HG03025 (cell line): Measurements from ENCODE around the gene CLSTN2.

Source experiments
- ATAC-seq: cut with Tn5 transposase; IDR thresholded peaks from one replicate; pipeline ENCODE4 v1.9.1; 2021; ENCODE audit warnings: mild to moderate bottlenecking, moderate library complexity; ENCODE audit not compliant: unreplicated experiment, low FRiP score

CLSTN2 gene

GRCh38 chr3:140559546-140559945 lies 624.6 kb downstream of the CLSTN2 start:
- no peak for ATAC-seq

- ATAC-seq, result no peak
Observed at GRCh38 chr3:140563206-140563760, 628.3 kb downstream of the CLSTN2 start.

- no peak for ATAC-seq
Observed at GRCh38 chr3:140568131-140568530, 633.1 kb downstream of the CLSTN2 start.

GRCh38 chr3:140568842-140569520 lies 634.0 kb downstream of the CLSTN2 start:
- no peak for ATAC-seq

GRCh38 chr3:140570602-140571001 lies 635.6 kb downstream of the CLSTN2 start:
- no peak for ATAC-seq

GRCh38 chr3:140571836-140572235 lies 636.9 kb downstream of the CLSTN2 start:
- no peak for ATAC-seq

GRCh38 chr3:140572334-140572733 lies 637.3 kb downstream of the CLSTN2 start:
- no peak for ATAC-seq

GRCh38 chr3:140573011-140573410 lies 638.0 kb downstream of the CLSTN2 start:
- ATAC-seq, result no peak

GRCh38 chr3:140574375-140574774 lies 639.4 kb downstream of the CLSTN2 start:
- ATAC-seq, result no peak

GRCh38 chr3:140576449-140576848 lies 641.5 kb downstream of the CLSTN2 start:
- ATAC-seq, result no peak

GRCh38 chr3:140577911-140578310 lies 642.9 kb downstream of the CLSTN2 start:
- no peak for ATAC-seq

GRCh38 chr3:140579260-140579659 lies 644.3 kb downstream of the CLSTN2 start:
- ATAC-seq, result no peak

GRCh38 chr3:140580746-140581145 lies 645.8 kb downstream of the CLSTN2 start:
- no peak for ATAC-seq

GRCh38 chr3:140584549-140584948 lies 649.6 kb downstream of the CLSTN2 start:
- ATAC-seq, result no peak

GRCh38 chr3:140585828-140586227 lies 650.8 kb downstream of the CLSTN2 start:
- ATAC-seq, result no peak

GRCh38 chr3:140586311-140586710 lies 651.3 kb downstream of the CLSTN2 start:
- ATAC-seq, result no peak

GRCh38 chr3:140588558-140588957 lies 653.6 kb downstream of the CLSTN2 start:
- no peak for ATAC-seq

- ATAC-seq, result no peak
Observed at GRCh38 chr3:140593766-140594165, 658.8 kb downstream of the CLSTN2 start.

GRCh38 chr3:140595295-140595694 lies 660.3 kb downstream of the CLSTN2 start:
- no peak for ATAC-seq

GRCh38 chr3:140597364-140597763 lies 662.4 kb downstream of the CLSTN2 start:
- ATAC-seq, result no peak

- ATAC-seq, result no peak
Observed at GRCh38 chr3:140597792-140598191, 662.8 kb downstream of the CLSTN2 start.

GRCh38 chr3:140599009-140599408 lies 664.0 kb downstream of the CLSTN2 start:
- no peak for ATAC-seq
